Smooth muscle cell of the brain vasculature (primary cell): ENCODE results near the gene ARHGAP15.

Experiments used
- DNase-seq: peaks from one replicate; pipeline ENCODE4 v3.0.0-alpha.2; 2012; ENCODE audit warnings: low read depth, low spot score

ARHGAP15 gene

DNA sequence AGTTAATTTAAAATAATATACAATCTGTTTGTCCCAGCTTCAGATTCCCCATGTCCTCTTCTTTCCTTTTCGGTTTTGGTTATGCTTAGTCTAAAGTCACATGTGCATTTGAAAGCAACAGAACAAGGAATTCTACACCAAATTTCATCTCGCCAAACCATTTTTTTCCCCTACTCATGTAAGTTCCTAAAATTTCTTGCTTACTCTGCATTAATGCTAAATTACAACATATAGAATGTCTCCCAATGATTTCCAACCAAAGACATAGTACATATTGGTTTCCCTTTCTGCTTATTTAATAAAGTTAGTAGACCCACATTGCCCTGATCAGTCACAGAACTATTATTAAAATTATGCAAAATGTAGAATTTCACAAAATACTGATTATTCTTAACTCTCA is 212.3 kb downstream of the ARHGAP15 start:
- no peak for DNase-seq

DNA sequence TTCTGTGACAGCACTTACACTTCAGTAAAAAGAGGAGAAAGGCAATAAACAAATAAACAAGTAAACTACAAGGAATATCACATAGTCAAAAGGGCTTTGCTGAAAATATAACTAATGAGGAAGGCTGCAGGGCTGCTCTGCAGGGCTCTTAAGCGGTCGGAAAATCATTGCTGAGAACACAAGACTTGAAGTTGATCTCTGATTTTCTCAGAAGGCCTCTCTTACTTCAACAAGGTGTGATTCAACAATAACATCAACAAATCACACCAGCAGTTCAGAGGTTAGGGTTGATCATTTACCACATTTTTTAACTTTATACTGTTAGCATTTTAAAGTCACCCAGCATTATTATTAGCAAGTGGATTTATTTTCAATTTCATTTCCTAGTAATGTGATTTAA is 215.6 kb downstream of the ARHGAP15 start:
- DNase-seq = no peak

DNA sequence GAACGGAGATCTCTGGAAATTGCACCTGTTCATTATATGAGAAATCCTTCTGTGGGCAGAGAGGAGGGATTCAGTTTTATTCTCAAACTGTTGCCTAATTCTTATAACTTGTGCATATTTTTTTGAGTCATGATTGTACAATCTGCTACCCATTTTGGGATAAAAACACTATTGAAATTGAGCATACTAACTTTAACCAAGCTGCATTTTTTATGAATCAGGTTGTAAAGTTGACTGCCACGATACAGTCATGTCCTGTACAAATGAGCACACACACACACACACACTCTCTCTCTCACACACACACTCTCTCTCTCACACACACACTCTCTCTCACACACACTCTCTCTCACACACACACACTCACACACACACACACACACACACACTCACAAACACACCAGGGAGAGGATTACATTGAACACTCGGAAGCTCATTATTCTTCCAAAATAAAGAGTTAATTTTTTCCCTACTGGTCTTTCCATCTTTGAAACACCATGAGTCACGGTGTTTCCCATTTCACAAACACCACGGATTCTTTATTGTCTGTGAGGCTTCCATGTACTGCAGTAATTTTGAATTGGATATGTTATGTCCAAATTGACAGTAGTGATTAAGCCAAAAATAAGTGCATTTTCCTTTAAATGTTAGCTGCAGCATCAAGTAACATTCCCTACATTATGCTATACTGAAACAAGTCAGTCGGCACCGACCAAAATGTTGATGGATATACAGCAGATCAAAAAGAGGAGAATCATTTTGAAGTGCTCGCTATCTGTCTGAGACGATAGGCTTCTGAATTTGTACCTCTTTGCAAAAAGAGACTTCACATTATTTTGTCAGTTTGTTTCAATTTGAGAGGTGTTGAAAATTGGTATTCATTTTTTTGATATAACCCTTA is 216.9 kb downstream of the ARHGAP15 start:
- DNase-seq = no peak

DNA sequence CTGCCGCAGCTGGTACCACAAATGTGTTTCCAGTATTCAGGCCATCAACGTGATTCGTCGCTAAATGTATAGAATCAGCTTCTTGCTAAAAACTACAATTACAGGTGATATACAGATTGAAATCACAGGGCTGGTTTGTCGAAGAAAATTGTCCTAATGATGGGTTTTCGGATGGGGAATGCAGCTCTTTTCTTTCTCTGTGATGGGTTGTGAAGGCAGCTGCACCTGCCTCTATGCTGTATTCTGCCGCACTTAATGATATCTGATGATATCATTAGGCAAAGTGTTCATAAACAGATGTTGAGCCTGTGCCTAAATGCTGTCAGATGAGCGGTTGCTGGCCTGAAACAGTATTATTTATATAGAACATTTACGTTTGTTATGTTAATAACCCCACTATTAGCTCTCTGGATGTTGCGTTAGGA is 218.1 kb downstream of the ARHGAP15 start:
- DNase-seq = no peak

DNA sequence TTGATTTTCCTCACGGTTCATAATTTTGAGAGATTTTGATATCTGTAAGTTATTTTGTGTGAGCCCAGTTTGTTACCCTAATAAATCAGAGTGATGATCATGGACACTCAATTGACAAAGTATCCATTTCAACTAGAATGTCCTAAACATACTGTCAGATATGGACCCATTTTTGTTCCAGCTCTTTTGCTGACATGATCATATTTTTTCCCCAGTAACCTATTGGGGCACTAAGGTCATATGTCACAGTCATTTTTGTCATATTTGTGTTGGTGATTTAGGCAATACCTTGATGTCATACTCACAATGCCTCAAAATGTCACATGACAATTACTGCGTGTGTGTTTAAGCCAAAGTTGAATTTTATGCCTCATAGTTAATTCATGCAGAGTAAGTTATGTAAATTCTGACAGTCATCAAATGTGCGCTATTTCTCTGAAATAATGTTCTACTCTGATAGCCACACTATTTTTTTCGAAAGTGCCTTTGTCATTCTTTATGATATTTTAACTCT is 218.7 kb downstream of the ARHGAP15 start:
- DNase-seq = no peak

DNA sequence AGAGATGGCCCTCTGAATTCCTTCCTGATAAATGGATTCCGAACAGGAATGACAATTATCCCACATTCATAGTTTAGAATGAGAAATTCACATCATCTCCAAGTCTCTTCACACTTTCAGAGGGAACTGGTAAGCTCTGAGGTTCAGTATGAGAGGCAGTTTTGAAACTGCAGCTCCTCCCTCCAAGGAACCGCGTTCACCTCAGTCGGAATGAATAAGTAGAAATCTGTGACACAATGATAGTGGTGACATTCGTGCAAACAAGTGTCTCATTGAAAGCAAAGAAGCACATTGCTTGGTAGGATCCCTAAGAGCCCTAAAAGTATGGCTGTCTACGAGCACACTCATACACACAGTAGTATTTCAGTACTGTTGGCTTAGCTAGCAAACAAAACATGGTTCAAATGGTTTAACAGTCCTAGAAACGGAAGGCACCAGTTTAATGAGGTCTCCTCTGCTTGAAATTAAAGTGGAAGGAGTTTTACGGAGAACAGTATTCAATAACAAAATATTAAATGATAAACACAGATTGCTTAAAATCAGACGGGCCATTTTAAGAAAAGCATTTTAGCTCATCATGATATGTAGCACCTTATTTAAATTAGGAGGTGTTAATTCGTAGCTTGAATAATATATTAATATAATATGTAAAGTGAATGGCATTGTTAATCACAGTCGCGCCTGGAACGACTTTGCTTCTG is 225.0 kb downstream of the ARHGAP15 start:
- DNase-seq = no peak

DNA sequence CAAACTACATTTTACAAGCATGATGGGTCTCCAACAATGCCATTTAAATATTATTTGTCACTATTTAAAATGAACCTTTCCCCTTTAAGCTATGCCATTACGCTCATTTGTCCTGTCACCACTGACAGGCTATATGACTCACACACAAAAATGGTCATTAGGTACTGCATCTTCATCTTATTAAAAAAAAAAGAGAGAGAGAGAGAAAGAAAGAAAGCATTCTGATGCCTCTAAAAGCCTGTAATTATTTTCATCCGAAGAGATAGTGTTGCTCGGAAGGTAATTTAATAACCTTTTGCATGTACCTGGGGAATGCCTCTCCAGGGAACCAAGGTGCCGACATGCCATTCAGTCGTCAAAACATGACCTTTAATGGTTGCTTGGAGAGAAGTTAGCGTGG is 226.7 kb downstream of the ARHGAP15 start:
- DNase-seq = no peak

DNA sequence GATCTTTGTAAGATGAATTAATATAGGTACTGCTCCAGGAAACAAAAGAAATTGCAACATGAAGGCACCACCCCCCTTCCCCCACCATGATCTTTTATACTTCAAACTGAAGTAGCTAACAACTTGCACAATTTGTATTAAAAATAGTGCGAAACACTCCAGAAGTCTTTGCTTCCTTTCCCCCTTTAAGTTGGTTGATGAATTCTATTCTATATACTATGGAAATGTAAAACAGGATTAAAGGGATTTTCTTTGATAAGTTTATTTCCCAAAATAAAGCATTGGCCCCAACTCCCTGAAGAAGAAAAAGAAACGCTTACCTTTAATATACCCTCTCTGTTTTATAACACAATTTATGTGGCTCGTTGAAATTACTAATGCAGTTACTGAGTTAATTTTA is 227.1 kb downstream of the ARHGAP15 start:
- no peak for DNase-seq

DNA sequence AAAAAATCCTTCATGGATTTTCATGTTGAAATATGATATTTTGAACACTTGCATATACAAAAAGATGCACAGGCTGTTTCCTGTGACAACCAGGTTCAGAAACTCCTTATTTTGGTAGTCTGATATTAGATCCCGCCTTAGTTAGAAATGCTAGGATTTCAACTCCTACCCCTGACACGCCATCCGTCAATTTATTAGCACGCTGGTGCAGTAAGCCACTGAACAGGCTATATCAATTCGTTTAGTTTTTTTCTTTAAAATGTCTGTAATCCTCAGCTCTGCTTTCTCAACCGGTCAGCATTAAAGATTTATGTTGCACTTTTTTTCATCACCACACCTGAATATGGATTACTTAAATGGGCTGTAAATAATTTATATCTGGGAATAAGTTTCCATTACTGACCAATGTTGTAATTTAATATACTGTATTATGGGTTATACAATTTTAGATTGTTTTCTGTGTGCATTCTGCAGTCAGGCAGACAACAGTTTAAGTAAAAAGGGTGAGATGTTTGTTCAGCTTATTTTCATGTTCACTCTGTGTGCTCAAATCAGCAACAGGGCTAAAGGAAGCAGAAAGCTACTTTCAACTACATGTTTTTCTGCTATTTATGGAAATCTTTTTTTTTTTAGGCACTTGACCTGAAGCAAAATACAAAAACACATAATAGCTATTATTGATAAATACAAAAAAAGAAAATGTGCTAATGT is 227.7 kb downstream of the ARHGAP15 start:
- DNase-seq = no peak

DNA sequence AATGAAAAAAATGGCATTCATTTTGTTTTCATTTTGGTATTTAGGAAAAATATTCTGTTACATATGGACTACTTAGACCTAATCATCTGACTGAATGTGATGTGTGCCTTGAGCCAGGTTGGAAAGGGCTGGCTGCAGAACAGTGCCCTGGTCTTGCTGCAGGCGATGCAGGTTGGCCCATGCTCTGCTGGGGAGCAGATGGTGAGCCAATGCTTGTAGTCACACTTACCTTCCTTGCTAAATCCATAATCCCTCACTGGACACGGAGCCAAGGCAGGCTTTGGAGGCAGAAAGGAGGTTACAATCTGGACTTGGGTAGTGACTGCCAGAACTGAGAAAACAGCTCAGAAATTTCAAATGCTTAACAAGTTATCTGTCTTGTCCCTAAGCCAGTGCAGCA is 228.7 kb downstream of the ARHGAP15 start:
- no peak for DNase-seq

DNA sequence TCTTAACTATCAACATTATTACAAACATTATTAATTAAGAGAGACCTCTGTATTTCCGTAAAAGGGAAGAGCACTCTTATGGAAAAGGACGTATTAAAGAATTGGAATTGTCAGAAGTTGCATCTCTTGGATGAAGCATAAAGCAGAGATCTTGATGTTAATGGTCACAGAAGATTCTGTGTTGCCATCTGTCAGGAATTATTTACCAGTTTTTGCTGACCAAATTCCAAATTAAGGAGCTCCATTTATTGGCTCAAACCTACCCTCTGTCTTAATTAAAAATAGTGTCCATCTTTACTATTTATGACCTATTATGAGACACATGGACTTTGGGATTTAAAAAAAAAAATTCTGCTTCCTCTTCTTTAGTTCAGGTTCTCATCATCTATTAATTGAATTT is 232.1 kb downstream of the ARHGAP15 start:
- DNase-seq = no peak

DNA sequence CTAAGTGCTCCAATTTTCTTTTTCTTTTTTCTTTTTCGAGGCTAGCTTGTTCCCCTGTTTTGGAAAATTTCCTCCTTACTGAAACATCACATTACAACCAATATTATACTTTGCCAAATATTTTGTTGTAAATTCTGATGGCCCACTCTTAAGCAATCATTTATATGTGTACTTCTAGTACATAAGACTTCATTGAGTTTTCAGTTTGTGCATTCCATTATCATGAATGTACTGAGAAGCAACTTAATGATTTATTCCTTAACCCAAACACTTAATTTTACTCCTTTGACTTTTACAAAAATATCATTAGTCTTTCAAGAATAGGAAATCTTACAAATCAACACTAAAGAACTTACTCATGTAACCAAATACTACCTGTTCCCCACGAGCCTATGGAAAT is 242.4 kb downstream of the ARHGAP15 start:
- no peak for DNase-seq

DNA sequence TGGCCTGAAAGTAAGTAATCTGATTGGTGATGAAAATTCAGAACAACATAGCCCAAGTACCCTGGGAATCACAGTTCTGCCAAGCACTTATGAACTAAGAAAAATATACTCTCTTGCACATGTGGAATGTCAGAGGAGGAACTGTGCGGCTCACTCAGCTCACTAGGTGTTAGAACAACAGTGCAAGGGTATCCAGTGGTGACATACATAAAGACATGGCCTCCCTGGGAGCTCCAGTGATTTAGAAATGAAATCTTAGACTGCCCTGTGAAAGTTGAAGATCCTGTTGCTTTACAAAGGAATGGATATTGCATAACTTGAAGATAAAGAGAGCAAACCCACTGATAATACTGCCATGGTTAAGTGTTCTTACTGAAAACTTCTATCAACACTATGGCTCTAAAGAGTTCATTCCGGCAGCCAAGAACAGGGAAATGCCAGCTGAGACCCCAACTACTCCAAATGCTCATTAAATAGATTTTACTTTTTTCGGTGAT is 246.2 kb downstream of the ARHGAP15 start:
- peak; percentile 24 for DNase-seq

DNA sequence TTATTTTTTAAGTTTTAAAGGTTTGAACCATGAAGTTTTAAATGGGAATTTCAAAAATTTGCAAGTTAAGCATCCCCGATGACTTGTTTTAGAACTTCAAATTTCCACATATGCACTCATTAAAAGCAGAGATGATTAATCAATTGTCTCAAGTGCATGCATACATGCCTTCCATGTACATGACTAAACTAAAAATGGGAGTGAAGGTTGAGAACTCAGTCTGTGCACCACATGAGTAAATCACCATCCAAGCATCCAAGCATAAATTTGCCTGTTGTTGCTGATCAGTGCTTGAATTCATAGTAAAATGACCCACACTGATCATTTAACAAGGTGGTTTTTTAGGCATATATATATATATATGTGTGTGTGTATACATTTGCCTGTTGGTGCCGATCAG is 249.8 kb downstream of the ARHGAP15 start:
- no peak for DNase-seq

DNA sequence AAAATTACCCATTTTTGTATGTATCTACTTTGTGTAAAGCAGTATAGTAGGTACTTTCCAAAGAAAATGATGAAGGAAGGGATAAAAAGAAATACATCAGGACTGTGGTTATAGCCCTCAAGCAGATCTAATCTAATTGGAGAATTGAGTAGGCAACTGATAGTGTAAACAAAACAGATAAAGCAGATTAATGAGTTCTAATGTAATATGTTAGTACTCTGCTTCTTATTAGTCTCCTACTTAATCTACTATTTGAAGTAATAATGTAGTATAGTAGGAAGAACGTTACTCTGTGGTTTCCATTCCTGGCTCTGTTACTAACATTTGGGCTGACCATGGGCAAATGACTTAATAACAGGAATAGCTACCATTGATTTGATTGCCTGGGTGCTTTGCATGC is 250.7 kb downstream of the ARHGAP15 start:
- DNase-seq = no peak

DNA sequence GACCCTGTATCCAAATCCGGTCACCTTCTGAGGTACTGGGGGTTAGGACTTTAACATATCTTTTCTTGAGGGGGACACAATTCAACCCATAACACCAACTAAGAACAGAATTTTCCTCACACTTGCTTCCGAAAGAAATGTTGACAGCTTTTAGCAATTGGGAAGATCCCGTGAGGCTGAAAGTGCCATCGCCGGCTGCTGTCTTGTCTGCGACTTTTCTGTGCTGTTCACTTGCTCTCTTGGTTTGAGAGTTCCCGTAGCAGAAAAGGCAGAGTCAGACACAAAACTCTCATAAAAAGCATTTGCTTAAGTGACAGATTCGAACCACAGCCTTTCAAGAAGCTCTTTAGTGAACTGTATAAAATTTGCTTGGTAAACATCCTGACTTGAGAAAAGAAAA is 253.4 kb downstream of the ARHGAP15 start:
- DNase-seq = no peak

DNA sequence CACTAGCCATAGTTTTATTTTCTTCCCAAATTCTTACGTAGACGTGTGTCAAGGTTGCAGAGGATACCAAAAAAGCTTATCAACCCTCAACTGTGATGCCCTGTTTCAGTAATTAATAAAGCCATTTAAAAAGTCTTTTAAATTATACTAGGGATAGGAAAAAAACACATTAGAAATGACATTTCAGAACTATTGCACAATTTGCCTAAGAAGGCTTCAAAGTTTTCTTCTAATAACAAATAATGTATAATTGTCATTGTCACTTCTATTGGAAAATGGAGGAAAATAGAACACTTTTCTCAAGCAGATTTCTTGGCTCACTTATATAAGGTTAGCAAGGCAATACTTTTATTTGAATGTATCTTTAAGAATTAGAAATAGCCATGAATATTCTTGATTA is 253.8 kb downstream of the ARHGAP15 start:
- no peak for DNase-seq

DNA sequence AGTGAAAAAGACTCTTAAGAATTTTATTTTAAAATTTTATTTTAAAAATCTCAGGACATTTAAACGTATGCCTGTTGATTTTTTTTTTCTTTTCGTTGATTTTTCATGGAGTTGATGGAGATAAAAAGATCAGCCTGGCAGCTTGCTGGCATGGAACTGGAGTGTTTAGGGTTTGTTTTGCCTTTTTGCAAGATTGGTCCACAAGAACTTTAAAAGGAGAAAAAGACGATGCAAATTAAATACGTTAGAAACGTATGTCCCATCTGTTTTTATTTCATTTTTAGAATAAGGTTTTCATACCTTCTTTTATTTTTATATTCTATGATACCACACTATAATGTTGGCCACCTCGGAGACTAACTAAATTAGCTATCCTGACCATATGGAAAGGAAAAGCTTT is 254.9 kb downstream of the ARHGAP15 start:
- no peak for DNase-seq

DNA sequence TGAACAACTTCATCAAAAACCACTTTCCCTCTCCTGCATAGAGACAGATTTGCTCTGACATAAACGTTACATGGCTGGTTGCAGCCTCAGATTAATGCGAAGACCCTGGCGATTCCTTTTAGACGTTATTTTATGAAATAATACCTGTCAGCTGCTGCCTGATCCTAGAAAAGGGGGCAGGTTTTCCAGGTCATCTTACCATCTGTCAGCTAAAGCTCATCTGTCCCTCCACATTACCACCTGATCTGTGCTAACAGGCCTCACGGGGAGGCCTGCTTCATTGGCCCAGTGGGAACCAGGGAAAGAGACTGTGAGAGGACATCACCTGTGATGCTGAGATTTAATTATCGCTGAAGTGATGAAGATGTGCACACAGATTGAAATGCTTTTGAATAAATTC is 261.0 kb downstream of the ARHGAP15 start:
- no peak for DNase-seq

DNA sequence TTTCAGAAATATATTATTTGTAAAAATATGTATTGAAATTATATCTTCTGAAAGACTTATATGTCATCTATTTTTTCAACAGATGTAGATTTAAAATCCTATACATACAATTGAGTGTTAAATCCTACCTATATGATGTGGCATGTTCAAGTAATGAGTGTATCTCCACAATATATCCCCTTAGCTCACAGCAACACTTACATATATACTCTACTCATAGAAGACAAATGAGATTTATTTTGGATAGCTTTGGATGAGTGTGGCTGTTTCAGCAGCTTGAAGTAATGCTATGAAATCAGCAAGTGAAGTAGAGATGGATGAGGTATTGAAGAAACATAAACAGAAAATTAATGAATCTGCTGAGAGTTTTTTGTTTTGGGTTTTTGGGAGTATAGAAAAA is 263.1 kb downstream of the ARHGAP15 start:
- DNase-seq = no peak

DNA sequence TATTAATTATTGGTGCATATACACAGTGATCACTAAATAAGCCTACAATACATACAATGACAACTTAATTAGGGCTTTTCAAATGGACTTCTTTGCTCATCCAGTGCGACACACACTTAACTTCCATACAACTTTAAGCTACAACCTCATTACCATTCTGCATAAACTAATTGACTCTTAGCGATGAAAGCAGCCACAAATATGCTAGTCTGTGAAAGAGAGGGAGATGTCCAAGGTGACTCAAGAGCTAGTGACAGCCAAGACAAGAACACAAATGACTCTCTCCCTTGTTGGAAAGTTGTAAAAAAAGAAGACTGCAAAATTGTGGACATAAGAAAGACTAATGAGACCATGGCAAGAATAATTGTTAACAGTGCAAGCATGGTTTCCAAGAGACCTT is 264.8 kb downstream of the ARHGAP15 start:
- DNase-seq = no peak
